DMS53 treated with DMSO at 0.1 percent for 48 hours (cell line): ENCODE data around the gene IL34.
"Not testable (repeated sequence)": the region's sequence is repeated elsewhere in the genome, so short reads cannot be mapped to it uniquely, and the experiment has no call there.

Source experiments
- DNase-seq: peaks from one replicate; lab custom pipeline; 2025; ENCODE audit not compliant: unreplicated experiment; lab: John Stamatoyannopoulos, UW

The IL34 gene

GRCh38 chr16:70630960-70631745 lies 15.2 kb upstream of the IL34 start:
- no peak for DNase-seq

- no peak for DNase-seq
These were observed 14.1 kb upstream of the IL34 start for GRCh38 chr16:70632273-70632672.

GRCh38 chr16:70633617-70634016 lies 12.7 kb upstream of the IL34 start:
- not testable (repeated sequence) for DNase-seq

GRCh38 chr16:70634861-70635260 lies 11.5 kb upstream of the IL34 start:
- no peak for DNase-seq

- DNase-seq: no peak
These were observed 10.9 kb upstream of the IL34 start for GRCh38 chr16:70635336-70636016.

GRCh38 chr16:70638814-70639792 lies 7.3 kb upstream of the IL34 start:
- DNase-seq: no peak

GRCh38 chr16:70642633-70643032 lies 3.7 kb upstream of the IL34 start:
- DNase-seq: no peak

GRCh38 chr16:70643264-70643663 lies 3.1 kb upstream of the IL34 start:
- not testable (repeated sequence) for DNase-seq

GRCh38 chr16:70644763-70645597 lies 1.4 kb upstream of the IL34 start:
- DNase-seq: no peak

GRCh38 chr16:70647441-70648359 lies 1.3 kb downstream of the IL34 start:
- no peak for DNase-seq

GRCh38 chr16:70648606-70649005 lies 2.2 kb downstream of the IL34 start:
- DNase-seq: no peak

- DNase-seq: no peak
These were observed 2.9 kb downstream of the IL34 start for GRCh38 chr16:70649300-70649699.

GRCh38 chr16:70650216-70650615 lies 3.9 kb downstream of the IL34 start:
- DNase-seq: no peak

GRCh38 chr16:70651524-70651923 lies 5.2 kb downstream of the IL34 start:
- DNase-seq: no peak

GRCh38 chr16:70652322-70652721 lies 6.0 kb downstream of the IL34 start:
- DNase-seq: no peak

GRCh38 chr16:70653406-70653805 lies 7.0 kb downstream of the IL34 start:
- no peak for DNase-seq

- DNase-seq: peak; percentile 53
These were observed 7.7 kb downstream of the IL34 start for GRCh38 chr16:70653809-70654771.

GRCh38 chr16:70656065-70656711 lies 9.8 kb downstream of the IL34 start:
- DNase-seq: no peak
